Measurements from ENCODE around the gene DNAL4.

- TF ChIP-seq POLR2A (IDR thresholded peaks at IDR 0.05; ENCODE audit: low read depth, low read length), result no peak; the same call in 1 of the 2 replicates
- TF ChIP-seq TAF1 (IDR thresholded peaks at IDR 0.05; ENCODE audit: low read depth, low read length), result no peak
- TF ChIP-seq POLR2AphosphoS5 (IDR thresholded peaks at IDR 0.05; ENCODE audit: low read depth, low read length), result no peak
- no peak for TF ChIP-seq PAX5 (IDR thresholded peaks at IDR 0.05; ENCODE audit: insufficient read depth, low read length, severe bottlenecking)
- no peak for TF ChIP-seq SPI1 (IDR thresholded peaks at IDR 0.05; ENCODE audit: low read depth, low read length)
- TF ChIP-seq POU2F2 (IDR thresholded peaks at IDR 0.05; ENCODE audit: low read depth, low read length), result no peak
Measured at GRCh38 chr22:38740116-38740723, 53.7 kb downstream of the DNAL4 start.

All from GM12891 (cell line).